Renal pelvis (tissue), 4 donors: ENCODE results near the gene VWA5B2. TPM values are rescaled to one million over a fixed set of nuclear protein-coding genes. Genes with fewer than 3 reads are reported as not detected.

ENCODE experiments used
- DNase-seq: peaks from one replicate; pipeline ENCODE4 v3.0.0-alpha.2; 2013
- polyA plus RNA-seq, 3 donors: library from polyadenylated mRNA; unstranded; fragments of 120-200 nt; gene quantifications; one replicate each; pipeline ENCODE4 v1.2.1, GENCODE V29; 2013; ENCODE audit not compliant: insufficient read length in 3 of 3

The VWA5B2 gene
- polyA plus RNA-seq, 3 donors: 2.1 to 3.1 (median 2.5) TPM

GRCh38 chr3:184272269-184272668, 42.9 kb downstream of the VWA5B2 start:
- DNase-seq: no peak

DNA sequence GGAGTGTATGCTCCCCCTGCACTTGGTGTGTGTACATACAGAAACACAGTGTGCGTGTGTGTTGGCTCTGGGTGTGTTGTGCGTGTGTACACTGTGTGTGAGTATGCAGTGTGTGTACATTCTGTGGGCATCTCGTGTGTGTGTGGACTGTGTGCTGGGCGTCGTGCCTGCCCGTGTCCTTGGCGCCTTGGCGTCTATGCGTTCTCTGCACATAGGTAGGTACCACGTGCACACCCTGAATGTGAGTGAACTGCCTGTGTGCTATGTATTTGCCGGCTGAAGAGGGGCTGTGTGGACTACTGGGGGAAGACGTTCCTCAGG, 46.0 kb downstream of the VWA5B2 start:
- no peak for DNase-seq

GRCh38 chr3:184275961-184276910, 46.9 kb downstream of the VWA5B2 start, which contains the start of gene ECE2:
Gene ECE2, plus strand, starts transcription at chr3:184276022. Its CDS starts 132 bp downstream, at chr3:184276154.
- DNase-seq: no peak

DNA sequence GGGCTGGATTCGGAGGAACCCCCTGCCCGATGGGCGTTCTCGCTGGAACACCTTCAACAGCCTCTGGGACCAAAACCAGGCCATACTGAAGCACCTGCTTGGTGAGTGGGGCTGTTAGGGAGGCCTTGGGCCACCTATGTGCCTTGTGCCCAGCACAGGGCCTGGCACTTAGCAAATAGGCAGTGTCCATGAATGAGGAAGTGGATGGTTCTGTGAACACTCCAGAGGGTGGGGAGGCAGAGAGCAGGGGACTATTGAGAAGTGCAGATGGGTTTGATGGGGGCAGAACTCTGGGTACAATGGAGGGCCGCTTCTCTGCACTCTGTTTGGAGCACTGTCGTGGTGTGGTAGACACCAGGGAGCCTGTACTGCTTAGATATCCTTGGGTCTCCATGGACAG, 48.0 kb downstream of the VWA5B2 start:
- DNase-seq: no peak

DNA sequence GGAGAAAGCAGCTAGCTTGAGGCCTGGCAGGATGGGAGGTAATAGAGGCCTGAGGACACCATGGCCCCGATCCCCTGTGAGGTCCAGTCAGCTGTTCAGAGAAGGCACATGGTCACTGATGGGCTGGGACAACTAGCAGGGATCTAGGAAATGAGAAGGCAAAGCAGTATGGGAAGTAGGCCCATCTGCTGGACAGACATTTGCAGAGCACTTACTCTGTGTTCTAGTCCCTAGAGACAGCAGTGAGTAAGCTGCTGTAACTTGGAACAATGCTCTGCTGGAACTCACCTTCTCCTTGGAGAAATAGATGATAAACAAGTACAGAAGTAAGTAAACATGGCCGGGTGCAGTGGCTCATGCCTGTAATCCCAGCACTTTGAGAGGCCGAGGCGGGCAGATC, 53.6 kb downstream of the VWA5B2 start:
- DNase-seq: no peak

- no peak for DNase-seq
Observed at GRCh38 chr3:184283681-184284080, 54.3 kb downstream of the VWA5B2 start.

DNA sequence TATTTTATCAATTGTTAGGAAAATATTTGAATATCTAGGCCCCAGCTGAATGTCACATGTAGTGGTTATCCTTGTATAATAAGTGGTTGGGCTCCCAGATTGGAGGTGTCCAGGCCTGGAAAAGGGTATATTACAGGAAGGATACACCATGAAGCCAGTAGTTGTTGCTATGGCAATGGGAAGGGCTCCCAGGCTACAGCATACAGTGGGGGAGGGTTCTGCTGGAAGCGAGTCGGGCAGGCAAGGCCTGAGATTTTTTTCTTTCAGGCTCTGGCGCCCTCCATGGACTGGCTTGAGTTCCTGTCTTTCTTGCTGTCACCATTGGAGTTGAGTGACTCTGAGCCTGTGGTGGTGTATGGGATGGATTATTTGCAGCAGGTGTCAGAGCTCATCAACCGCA, 55.3 kb downstream of the VWA5B2 start:
- peak; percentile 57 for DNase-seq

GRCh38 chr3:184289426-184289938, 60.1 kb downstream of the VWA5B2 start:
- DNase-seq: no peak

DNA sequence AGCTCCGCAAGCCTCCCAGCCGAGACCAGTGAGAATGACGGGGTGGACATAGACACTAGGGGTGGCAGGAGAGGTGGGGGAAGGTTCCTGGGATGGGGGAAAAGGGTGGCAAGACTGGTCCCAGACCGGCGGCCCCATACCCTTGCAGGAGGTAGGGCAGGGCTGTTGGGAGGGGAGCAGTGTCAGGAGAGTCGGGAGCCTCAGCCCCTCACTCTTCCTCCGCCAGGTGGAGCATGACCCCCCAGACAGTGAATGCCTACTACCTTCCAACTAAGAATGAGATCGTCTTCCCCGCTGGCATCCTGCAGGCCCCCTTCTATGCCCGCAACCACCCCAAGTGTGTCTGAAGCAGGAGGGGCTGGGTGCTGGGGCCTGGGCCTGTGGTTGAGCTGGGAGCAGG, 60.9 kb downstream of the VWA5B2 start:
- no peak for DNase-seq

GRCh38 chr3:184291044-184291737, 61.8 kb downstream of the VWA5B2 start:
- no peak for DNase-seq

Other genes with a start within 250 kb of the VWA5B2 start
- gene ABCC5, start 211.7 kb upstream of the VWA5B2 start, polyA plus RNA-seq: 10 to 100 TPM; 51.8 to 79.4 (median 62.3) TPM
- gene HTR3D, start 197.8 kb upstream of the VWA5B2 start, polyA plus RNA-seq: not detected
- not detected for gene HTR3C, start 176.5 kb upstream of the VWA5B2 start, polyA plus RNA-seq
- gene HTR3E, start 132.5 kb upstream of the VWA5B2 start, polyA plus RNA-seq: under 1 TPM in 1 of 3 donors, not detected in 2; 0.07 TPM
- 10 to 100 TPM; 49.2 to 55.3 (median 55.3) TPM for gene EIF2B5, start 94.2 kb upstream of the VWA5B2 start, polyA plus RNA-seq
- 10 to 100 TPM; 81.8 to 97.5 (median 82.1) TPM for gene DVL3, start 74.2 kb upstream of the VWA5B2 start, polyA plus RNA-seq
- 100 to 1,000 TPM; 331 to 367 (median 357) TPM for gene AP2M1, start 54.7 kb upstream of the VWA5B2 start, polyA plus RNA-seq
- 10 to 100 TPM; 65.0 to 73.6 (median 69.7) TPM for gene ABCF3, start 43.4 kb upstream of the VWA5B2 start, polyA plus RNA-seq
- 10 to 100 TPM; 38.7 to 41.7 (median 40.6) TPM for gene ALG3, start 19.4 kb downstream of the VWA5B2 start, polyA plus RNA-seq
- 1 to 10 TPM; 3.1 to 3.3 (median 3.2) TPM for gene EEF1AKMT4, start 20.1 kb downstream of the VWA5B2 start, polyA plus RNA-seq
- under 1 TPM in 1 of 3 donors, not detected in 2; 0.19 TPM for gene CAMK2N2, start 32.0 kb downstream of the VWA5B2 start, polyA plus RNA-seq
- gene ECE2, start 46.4 kb downstream of the VWA5B2 start, polyA plus RNA-seq: under 1 TPM in 2 of 3 donors, not detected in 1; 0.04 to 0.10 TPM
- 100 to 1,000 TPM; 214 to 250 (median 245) TPM for gene PSMD2, start 69.7 kb downstream of the VWA5B2 start, polyA plus RNA-seq
- gene EIF4G1, start 85.0 kb downstream of the VWA5B2 start, polyA plus RNA-seq: 100 to 1,000 TPM; 190 to 251 (median 207) TPM
- 10 to 100 TPM; 11.2 to 14.3 (median 13.7) TPM for gene FAM131A, start 108.0 kb downstream of the VWA5B2 start, polyA plus RNA-seq
- gene CLCN2, start 132.0 kb downstream of the VWA5B2 start, polyA plus RNA-seq: 10 to 100 TPM; 11.7 to 18.4 (median 17.7) TPM
- gene POLR2H, start 132.1 kb downstream of the VWA5B2 start, polyA plus RNA-seq: 100 to 1,000 TPM in 2 of 3 donors, 10 to 100 TPM in 1; 85.3 to 110 (median 106) TPM
- 1 to 10 TPM; 2.1 to 2.7 (median 2.5) TPM for gene THPO, start 148.6 kb downstream of the VWA5B2 start, polyA plus RNA-seq
- gene CHRD, start 150.5 kb downstream of the VWA5B2 start, polyA plus RNA-seq: 10 to 100 TPM; 12.5 to 20.4 (median 16.1) TPM